Nephron (organoid): ENCODE measurements around the gene HMGCS2.

ENCODE experiments used
- H3K27ac Mint-ChIP-seq, 3 experiments: 2 replicates each; pipeline ENCODE4 v1.8.0; 2020; ENCODE audit warnings: mixed read lengths in 3 of 3, mild to moderate bottlenecking in 2 of 3, moderate library complexity in 1 of 3
- H3K27me3 Mint-ChIP-seq: 2 replicates; pipeline ENCODE4 v1.8.0; 2021; ENCODE audit warnings: low read depth, mild to moderate bottlenecking, moderate library complexity, mixed read lengths
- H3K36me3 Mint-ChIP-seq: 2 replicates; pipeline ENCODE4 v1.8.0; 2020; ENCODE audit warnings: low read depth, mixed read lengths
- H3K4me1 Mint-ChIP-seq: 2 replicates; pipeline ENCODE4 v1.8.0; 2020; ENCODE audit warnings: mixed read lengths
- H3K4me3 Mint-ChIP-seq, 3 experiments: 2 replicates each; pipeline ENCODE4 v1.8.0; 2020; ENCODE audit warnings: mild to moderate bottlenecking in 3 of 3, mixed read lengths in 3 of 3, moderate library complexity in 2 of 3
- H3K9me3 Mint-ChIP-seq: 2 replicates; pipeline ENCODE4 v1.8.0; 2020; ENCODE audit warnings: mixed read lengths
- CTCF ChIP-seq, 3 experiments: fragments of 200-600 bp; sonication (generic); IDR thresholded peaks; one replicate each; pipeline ENCODE4 v1.5.0; 2021; ENCODE audit warnings: antibody characterized with exemption in 3 of 3; ENCODE audit not compliant: unreplicated experiment in 3 of 3

Gene HMGCS2

GRCh38 chr1:119773711-119774241 lies 5.1 kb upstream of the HMGCS2 start:
- TF ChIP-seq CTCF (IDR thresholded peaks at IDR 0.05; ENCODE audit: unreplicated experiment in 3 of 3): no peak
- H3K27ac Mint-ChIP-seq: peak overlapping the region; percentile 77 to 92 (median 79)
- H3K9me3 Mint-ChIP-seq: no peaks in the 10 kb centered on the region
- no peaks in the 10 kb centered on the region for H3K36me3 Mint-ChIP-seq
- H3K4me3 Mint-ChIP-seq: peak overlapping the region in 2 of 3 experiments; percentile 1 to 5
- H3K4me1 Mint-ChIP-seq: peaks cover 27% of the 10 kb centered on the region
- no peaks in the 10 kb centered on the region for H3K27me3 Mint-ChIP-seq

- no peak for TF ChIP-seq CTCF (IDR thresholded peaks at IDR 0.05; ENCODE audit: unreplicated experiment in 3 of 3)
- Mint-ChIP-seq H3K27ac (peak overlapping the region in 1 of 3 experiments; percentile 16), H3K4me3 (no peak overlapping the region), H3K27me3 (peaks cover 2% of the 10 kb centered on the region), H3K9me3 (no peaks in the 10 kb centered on the region), H3K4me1 (peaks cover 38% of the 10 kb centered on the region), H3K36me3 (no peaks in the 10 kb centered on the region)
Measured at GRCh38 chr1:119772298-119772697, 3.6 kb upstream of the HMGCS2 start.

GRCh38 chr1:119771770-119772169 lies 3.1 kb upstream of the HMGCS2 start:
- TF ChIP-seq CTCF (IDR thresholded peaks at IDR 0.05; ENCODE audit: unreplicated experiment in 3 of 3): no peak
- Mint-ChIP-seq H3K9me3 (no peaks in the 10 kb centered on the region), H3K36me3 (no peaks in the 10 kb centered on the region), H3K4me1 (peaks cover 43% of the 10 kb centered on the region), H3K27me3 (peaks cover 5% of the 10 kb centered on the region), H3K27ac (no peak overlapping the region), H3K4me3 (no peak overlapping the region)

GRCh38 chr1:119771016-119771415 lies 2.3 kb upstream of the HMGCS2 start:
- no peak overlapping the region for H3K4me3 Mint-ChIP-seq
- no peak overlapping the region for H3K27ac Mint-ChIP-seq
- peak in 2 of 3 experiments; percentile 29 to 30 for TF ChIP-seq CTCF (IDR thresholded peaks at IDR 0.05; ENCODE audit: unreplicated experiment in 3 of 3)
- H3K4me1 Mint-ChIP-seq: peaks cover 51% of the 10 kb centered on the region
- no peaks in the 10 kb centered on the region for H3K9me3 Mint-ChIP-seq
- peaks cover 5% of the 10 kb centered on the region for H3K27me3 Mint-ChIP-seq
- no peaks in the 10 kb centered on the region for H3K36me3 Mint-ChIP-seq

- peaks cover 5% of the 10 kb centered on the region for H3K27me3 Mint-ChIP-seq
- peaks cover 33% of the 10 kb centered on the region for H3K4me1 Mint-ChIP-seq
- H3K9me3 Mint-ChIP-seq: peaks cover 7% of the 10 kb centered on the region
- no peak for TF ChIP-seq CTCF (IDR thresholded peaks at IDR 0.05; ENCODE audit: unreplicated experiment in 3 of 3)
- H3K4me3 Mint-ChIP-seq: peak overlapping the region; percentile 32 to 67 (median 45)
- H3K36me3 Mint-ChIP-seq: no peaks in the 10 kb centered on the region
- peak overlapping the region; percentile 75 to 87 (median 80) for H3K27ac Mint-ChIP-seq
Measured at GRCh38 chr1:119767486-119767885, 1.2 kb downstream of the HMGCS2 start.

GRCh38 chr1:119766374-119766794 lies 2.3 kb downstream of the HMGCS2 start:
- H3K4me3 Mint-ChIP-seq: peak overlapping the region in 1 of 3 experiments; percentile 13
- H3K36me3 Mint-ChIP-seq: no peaks in the 10 kb centered on the region
- peaks cover 5% of the 10 kb centered on the region for H3K27me3 Mint-ChIP-seq
- H3K4me1 Mint-ChIP-seq: peaks cover 33% of the 10 kb centered on the region
- H3K9me3 Mint-ChIP-seq: peaks cover 7% of the 10 kb centered on the region
- TF ChIP-seq CTCF (IDR thresholded peaks at IDR 0.05; ENCODE audit: unreplicated experiment in 3 of 3): no peak
- peak overlapping the region; percentile 75 to 87 (median 80) for H3K27ac Mint-ChIP-seq
